Coronary artery (tissue), 2 donors: ENCODE measurements around the gene FAM170B.
A peak's percentile ranks its signal among the peaks of the same experiment; 100 is the strongest.

ENCODE experiments used
- DNase-seq: peaks from one replicate; pipeline ENCODE4 v3.0.0-alpha.2; 2017; ENCODE audit warnings: low spot score
- H3K27ac ChIP-seq, 2 donors: fragments of 200-600 bp; sonication (generic); one replicate each; pipeline ENCODE4 v1.5.1; 2016 to 2019
- H3K4me3 ChIP-seq: fragments of 200-600 bp; sonication (generic); 2 replicates; pipeline ENCODE4 v1.5.1; 2016; ENCODE audit warnings: mild to moderate bottlenecking, moderate library complexity
- TF ChIP-seq, protein P1 (sequence below): fragments of 200-600 bp; sonication (generic); IDR thresholded peaks from one replicate; pipeline ENCODE4 v1.5.1; 2019; ENCODE audit warnings: antibody characterized with exemption

FAM170B gene

GRCh38 chr10:49134327-49134726 is 506 bp upstream of the FAM170B start:
- no peak overlapping the region for H3K27ac ChIP-seq
- TF ChIP-seq, protein P1, sequence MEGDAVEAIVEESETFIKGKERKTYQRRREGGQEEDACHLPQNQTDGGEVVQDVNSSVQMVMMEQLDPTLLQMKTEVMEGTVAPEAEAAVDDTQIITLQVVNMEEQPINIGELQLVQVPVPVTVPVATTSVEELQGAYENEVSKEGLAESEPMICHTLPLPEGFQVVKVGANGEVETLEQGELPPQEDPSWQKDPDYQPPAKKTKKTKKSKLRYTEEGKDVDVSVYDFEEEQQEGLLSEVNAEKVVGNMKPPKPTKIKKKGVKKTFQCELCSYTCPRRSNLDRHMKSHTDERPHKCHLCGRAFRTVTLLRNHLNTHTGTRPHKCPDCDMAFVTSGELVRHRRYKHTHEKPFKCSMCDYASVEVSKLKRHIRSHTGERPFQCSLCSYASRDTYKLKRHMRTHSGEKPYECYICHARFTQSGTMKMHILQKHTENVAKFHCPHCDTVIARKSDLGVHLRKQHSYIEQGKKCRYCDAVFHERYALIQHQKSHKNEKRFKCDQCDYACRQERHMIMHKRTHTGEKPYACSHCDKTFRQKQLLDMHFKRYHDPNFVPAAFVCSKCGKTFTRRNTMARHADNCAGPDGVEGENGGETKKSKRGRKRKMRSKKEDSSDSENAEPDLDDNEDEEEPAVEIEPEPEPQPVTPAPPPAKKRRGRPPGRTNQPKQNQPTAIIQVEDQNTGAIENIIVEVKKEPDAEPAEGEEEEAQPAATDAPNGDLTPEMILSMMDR = no peak

GRCh38 chr10:49132362-49132737 is 1.5 kb downstream of the FAM170B start:
- TF ChIP-seq, protein P1 = no peak
- no peak overlapping the region for H3K27ac ChIP-seq

More at GRCh38 chr10:49134327-49134726, 506 bp upstream of the FAM170B start:
- peak; percentile 7 for DNase-seq
- no peak overlapping the region for H3K4me3 ChIP-seq

GRCh38 chr10:49131507-49132361 is 2.1 kb downstream of the FAM170B start:
- TF ChIP-seq, protein P1 = no peak
- H3K27ac ChIP-seq = no peak overlapping the region
- peak; percentile 57 for DNase-seq
- H3K4me3 ChIP-seq = no peak overlapping the region

More at GRCh38 chr10:49132362-49132737, 1.5 kb downstream of the FAM170B start:
- DNase-seq = no peak
- H3K4me3 ChIP-seq = no peak overlapping the region

- Histone ChIP-seq H3K4me3 (no peak overlapping the region), H3K27ac (no peak overlapping the region)
- TF ChIP-seq, protein P1 = no peak
- no peak for DNase-seq
Measured at GRCh38 chr10:49129376-49129775, 4.4 kb downstream of the FAM170B start.

DNA sequence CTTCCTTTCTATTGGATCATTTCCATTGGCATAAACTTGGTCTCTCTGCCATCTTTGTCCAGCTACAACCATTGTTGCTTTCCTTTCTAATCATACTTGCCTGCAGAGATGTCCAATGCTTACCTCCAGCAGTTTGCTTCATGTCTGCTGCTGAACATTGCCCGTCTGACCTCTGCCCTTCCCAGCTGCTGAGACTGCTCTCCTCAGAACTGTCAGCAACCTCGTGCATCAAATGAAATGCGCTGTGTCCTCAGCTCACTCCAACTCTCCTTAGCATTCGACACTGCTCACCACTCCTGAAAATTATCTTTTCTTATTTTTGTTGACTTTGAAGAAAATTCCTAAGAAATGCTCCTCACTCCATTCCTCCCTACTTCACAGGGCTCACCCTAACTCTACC is 5.0 kb downstream of the FAM170B start:
- TF ChIP-seq, protein P1 = no peak
- no peak for DNase-seq
- Histone ChIP-seq H3K27ac (no peak overlapping the region), H3K4me3 (no peak overlapping the region)

DNA sequence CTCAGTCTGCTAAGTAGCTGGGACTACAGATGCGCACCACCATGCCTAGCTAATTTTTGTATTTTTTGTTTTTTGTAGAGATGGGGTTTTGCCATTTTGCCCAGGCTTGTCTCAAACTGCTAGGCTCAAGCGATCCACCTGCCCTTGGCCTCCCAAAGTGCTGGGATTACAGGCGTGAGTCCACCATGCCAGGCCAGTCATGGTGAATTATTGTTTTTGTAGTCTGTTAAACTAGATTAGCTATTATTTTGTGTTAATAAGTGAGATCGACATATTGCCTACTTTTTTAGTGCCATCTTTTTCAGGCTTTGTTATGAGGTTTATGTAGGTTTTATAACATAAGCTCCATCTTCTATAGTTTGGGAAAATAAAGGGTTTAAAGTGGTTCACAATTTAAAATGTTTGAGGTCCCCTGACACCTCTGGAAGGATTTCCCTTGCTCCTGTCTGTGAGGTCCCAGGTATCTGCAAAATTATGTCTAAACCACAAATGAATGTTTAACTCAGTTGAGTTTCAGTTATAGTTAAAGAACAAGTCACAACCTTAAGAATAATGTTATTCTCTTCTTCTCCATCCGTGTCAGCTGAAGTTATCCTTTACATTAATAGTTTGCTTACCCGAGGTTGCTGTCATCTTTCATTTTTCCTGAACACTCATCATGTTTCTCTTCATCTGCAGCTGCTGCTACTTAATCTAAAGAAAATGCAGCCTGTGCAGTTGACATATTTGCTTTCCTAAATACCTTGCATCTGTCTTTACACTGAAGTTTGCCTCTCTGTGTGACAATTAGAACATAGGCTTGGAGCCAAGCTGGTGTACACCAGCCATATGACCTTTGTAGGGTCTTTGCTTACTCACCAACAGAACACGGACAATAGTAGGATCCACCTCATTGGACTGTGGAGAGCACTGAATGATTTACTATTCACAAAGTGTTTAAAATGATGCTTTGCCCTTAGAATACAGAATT is 9.6 kb downstream of the FAM170B start:
- TF ChIP-seq, protein P1 = no peak
- H3K27ac ChIP-seq = no peak overlapping the region
- no peak overlapping the region for H3K4me3 ChIP-seq
- DNase-seq = no peak
